AG20443 (cell line): ENCODE data around the gene TTLL11.
A peak's percentile ranks its signal among the peaks of the same experiment; 100 is the strongest.

Experiments used
- DNase-seq: peaks from one replicate; pipeline ENCODE4 v3.0.0; 2012; ENCODE audit warnings: low spot score, mixed read lengths

The TTLL11 gene

DNA sequence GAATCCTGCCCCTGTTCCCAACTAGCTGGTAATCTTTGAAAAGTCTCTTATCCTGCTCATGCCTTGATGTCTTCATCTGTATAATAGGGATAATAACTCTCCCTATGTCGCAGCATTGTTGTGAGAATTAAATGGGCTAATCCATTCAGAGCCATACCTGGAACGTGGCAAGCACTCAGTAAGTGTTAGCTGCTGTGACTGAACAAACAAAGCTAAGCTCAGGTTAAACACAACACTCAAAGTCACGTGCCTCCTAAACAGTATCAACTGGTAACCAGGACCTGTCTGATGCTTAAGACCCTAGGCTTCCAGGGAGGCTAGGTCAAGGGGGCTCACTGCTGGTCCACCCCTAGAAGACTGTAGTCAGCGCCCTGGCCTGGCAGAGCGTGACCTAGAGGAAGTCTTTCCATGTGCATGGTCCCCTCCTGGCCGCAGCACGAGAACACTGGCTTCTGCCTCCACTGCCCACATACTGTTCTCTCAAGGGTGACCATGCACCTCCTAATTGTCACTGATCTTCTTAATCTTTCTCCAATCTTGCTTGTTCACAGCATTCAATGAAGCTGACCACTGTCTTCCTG, 211.1 kb downstream of the TTLL11 start:
- DNase-seq = no peak

DNA sequence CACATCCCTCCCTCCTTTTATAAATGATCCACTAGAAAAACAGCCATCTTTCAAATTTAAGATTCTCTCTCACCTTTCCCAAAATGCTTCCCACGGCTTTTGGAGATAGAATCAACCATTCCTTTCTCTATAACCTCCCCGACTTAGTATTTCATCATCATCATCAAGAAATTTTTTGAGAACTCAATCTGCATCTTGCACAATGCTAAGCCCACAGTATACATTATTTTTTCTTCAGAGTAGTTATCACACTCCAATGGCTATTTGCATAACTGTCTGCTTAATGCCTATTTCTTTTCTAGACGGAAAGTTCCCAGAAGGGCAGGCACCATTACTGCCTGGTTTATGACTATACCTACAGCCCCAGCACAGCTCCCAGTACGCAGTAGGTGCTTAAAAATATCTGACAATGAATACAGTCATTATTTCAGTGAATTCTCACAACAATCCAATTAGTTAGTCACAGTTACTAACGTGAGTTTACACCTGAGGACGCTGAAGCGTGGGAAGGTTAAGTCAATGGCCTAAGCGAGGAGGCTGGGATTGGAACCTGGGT, 212.7 kb downstream of the TTLL11 start:
- no peak for DNase-seq

DNA sequence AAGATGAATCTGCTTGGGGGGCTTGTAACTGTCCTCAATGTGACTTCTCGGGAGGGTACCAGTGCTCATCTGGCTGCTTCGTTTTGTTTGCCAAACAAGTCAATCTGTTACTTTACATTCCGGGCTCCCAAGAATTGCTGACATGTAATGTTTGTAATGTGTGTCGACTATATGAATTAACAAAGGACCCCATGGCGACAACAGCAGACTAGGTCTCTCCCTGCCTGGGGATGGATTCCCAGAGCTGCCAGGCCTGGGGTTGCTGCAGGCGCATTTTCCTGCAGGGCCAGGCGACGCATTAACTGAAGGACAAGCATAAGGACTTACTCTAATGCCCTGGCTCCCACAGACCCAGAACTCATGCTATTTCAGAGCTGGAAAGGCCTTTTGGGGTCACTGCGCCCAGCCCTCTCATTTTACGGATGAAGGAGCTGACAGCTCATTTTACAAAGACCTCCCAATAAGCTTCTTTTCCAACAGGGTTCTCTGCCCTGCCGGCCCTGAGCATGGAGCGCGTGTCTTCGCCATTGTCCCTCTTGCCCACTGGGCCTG, 214.8 kb downstream of the TTLL11 start:
- DNase-seq = no peak

DNA sequence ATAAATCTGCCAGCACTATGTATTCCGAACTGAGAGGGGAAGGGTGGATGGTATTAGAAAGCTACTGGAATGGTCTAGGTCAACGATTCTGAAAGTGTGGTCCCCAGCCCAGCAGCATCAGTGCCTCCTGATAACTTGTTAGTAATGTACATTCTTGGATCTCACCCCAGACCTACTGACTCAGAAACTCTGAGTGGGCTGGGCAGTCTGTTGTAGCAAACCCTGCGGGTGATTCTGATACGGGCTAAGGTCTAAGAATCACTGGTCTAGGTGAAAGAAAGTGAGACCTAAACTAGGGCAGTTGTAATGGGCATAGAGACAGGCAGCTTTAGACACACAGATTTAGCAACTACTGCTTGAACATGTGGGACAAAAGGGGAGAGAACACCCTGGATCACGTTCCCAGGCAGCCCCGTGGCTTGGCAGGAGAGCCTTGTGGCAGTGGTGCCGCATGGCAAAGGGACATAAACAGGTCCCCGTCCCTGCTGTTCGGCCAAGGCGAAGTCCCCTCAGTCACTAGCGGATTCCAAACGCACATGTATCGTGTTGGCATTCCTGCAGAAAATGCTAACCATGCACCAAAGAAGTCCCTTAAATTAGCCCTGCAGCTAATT, 216.3 kb downstream of the TTLL11 start:
- DNase-seq = peak; percentile 84

DNA sequence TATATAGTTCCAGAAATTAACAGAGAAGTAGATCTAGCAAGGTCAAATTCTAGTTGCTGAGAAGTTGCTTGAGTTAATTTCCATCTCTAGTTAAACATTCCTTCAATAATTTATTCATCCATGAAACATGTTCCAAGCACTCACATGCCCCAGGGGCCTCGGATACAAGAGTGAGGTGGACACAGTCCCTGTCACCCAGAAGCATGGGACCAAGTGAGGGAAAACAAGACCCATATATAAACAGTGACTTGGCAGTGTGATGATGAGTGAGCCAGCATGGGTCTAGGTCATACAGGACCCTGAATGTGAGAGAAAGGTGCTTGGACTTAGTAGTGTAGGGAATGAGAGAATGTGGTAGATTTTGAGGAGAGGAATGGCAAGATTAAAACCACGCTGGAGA, 216.9 kb downstream of the TTLL11 start:
- no peak for DNase-seq

DNA sequence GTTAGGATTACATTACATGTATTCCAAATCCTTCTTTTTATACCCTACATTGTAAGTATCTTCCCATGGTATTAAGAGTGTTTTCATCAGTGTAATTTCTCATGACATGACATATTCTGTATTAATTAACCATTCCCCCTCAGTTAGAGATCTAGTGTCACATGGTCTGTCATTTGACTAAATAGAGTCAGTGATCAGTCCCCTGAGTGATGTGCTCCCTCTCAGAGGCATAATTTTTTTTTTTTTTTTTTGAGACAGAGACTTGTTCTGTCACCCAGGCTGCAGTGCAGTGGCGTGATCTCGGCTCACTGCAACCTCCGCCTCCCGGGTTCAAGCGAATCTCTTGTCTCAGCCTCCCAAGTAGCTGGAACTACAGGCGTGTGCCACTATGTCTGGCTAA, 218.6 kb downstream of the TTLL11 start:
- no peak for DNase-seq

DNA sequence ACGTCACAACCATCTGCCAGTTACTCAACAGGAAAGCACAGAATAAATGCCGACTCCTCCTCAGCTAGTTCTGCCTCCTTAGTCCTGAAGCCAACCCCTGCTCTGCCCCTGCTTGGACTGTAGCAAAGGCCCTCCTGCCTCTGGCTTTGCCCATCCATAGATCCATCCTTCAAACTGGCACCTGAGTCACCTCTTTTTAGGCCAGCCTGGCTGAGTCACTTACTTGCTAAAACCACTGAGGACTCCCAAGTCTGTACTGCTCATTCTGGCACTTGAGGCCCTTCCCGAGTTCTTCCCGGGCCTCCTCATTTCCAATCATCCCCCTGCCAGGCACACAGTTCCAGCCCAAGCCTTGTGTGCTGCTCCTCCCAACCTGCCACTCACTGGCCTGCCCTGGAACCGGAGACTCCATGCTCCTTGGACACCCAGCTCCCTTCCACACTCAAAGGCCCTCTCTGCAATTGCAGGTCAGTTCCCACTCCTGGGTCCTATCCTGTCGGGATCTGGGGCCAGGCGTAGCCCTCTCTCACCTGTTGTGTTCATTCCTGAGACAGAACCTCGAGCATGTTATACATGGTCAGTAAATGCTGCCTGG, 221.6 kb downstream of the TTLL11 start:
- peak; percentile 39 for DNase-seq

DNA sequence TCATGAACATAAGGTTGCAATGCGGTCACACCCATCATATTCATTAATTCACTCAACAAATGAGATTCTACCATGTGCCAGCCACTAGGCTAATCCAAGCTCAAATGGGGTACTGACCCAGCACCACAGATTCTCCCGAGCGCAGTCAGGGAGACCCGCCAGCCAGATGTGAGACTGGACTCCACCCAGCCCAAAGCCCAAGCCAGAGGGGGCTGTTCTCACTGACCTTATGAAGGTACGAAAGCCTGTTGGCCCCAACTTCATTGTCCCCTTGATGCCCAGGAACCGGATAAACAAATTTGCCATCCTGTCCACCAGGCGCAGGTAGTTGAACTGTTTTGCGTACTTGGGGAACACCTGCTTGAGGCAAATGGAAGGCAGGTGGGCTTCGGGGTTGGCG, 222.8 kb downstream of the TTLL11 start:
- DNase-seq = no peak

DNA sequence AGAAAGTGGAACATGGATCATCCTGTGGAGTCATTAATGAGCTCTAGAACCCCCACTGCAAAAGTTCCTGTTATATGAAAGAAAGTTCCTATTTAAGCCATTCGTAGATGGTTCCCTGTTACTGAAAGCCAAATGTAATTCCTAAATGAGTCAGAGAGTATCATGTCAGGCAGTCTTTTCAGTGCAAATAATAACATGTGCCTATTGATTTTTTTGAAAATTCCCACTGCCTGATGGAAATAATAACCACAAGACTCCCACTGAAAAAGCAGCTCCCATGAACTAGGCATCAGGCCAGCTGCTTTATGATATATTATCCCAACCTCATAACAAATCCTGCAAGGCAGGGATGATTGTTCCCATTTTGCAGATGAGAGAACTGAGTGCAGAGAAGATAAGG, 224.5 kb downstream of the TTLL11 start:
- no peak for DNase-seq

DNA sequence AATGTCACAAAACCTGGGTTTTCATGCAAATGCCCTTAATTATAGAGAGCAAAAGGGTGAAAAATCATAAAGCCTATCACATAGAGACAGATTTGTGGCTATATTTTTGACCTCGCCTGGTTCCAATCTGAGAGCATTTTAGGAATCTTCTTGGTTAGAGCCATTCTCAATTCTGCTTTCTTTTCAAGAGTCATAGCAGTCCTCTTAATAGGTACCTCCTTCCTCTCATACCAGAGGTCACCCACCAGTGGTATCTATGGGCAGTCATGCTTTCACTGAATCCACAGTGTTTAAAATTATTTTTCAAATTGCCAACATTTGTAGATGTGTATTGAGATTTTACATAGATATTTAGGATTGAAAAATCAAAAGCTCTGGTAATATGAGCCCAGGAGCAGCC, 226.2 kb downstream of the TTLL11 start:
- DNase-seq = no peak

DNA sequence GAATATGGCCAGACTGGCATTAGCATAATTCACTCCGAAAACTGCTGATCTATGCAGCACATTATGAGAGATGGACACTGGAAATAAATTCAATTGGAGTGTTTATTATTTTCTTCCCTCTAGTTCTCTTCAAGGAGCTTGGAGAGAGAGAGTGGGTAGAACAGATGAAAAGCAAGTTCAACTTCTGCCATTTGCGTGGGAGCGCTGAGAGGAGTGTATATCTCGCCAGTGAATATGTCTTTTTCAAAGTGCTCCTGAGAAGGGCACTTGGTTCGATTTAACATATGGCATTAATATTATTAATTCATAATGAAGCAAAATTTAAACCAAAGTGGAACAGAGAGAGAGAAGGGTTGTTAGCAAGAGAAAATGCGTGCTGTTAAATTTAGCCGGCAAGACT, 227.2 kb downstream of the TTLL11 start:
- no peak for DNase-seq

DNA sequence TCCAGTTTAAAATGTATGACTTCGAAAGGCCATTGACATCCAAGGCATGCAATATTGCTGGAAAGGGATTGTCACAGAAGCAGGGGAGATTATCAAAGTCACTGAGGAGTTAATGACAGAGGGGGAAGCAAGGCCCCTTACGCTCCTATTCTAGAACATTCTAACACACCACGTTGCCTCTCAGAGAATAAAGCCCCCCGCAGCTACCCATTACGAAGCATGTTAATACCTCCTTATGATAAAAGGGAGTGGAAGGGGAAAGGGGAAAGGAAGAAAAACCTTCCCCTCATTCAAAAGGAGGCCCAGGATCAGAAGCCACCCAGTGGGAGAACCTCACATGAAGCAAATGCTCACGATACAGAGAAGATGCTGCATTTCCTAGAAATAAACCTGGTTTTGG, 228.0 kb downstream of the TTLL11 start:
- DNase-seq = no peak

DNA sequence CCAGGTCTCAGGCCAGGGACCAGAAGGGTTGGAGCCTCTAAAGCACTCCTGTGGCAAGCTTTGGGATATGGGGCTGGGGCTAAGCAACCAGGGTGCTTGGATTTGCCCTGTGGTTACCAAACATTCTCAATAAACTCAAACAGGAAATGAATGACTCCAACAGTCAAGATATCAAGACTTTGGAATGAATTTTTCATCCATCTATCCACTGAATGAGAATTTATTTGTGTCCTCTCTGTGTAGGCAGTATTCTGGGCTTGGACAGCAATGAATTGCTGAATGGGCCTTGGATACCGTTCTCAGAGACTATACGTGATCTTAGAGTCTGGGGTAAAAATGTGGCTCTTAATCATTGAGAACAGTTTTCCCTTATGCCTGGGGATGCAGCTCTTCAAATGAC, 229.2 kb downstream of the TTLL11 start:
- DNase-seq = peak; percentile 37

DNA sequence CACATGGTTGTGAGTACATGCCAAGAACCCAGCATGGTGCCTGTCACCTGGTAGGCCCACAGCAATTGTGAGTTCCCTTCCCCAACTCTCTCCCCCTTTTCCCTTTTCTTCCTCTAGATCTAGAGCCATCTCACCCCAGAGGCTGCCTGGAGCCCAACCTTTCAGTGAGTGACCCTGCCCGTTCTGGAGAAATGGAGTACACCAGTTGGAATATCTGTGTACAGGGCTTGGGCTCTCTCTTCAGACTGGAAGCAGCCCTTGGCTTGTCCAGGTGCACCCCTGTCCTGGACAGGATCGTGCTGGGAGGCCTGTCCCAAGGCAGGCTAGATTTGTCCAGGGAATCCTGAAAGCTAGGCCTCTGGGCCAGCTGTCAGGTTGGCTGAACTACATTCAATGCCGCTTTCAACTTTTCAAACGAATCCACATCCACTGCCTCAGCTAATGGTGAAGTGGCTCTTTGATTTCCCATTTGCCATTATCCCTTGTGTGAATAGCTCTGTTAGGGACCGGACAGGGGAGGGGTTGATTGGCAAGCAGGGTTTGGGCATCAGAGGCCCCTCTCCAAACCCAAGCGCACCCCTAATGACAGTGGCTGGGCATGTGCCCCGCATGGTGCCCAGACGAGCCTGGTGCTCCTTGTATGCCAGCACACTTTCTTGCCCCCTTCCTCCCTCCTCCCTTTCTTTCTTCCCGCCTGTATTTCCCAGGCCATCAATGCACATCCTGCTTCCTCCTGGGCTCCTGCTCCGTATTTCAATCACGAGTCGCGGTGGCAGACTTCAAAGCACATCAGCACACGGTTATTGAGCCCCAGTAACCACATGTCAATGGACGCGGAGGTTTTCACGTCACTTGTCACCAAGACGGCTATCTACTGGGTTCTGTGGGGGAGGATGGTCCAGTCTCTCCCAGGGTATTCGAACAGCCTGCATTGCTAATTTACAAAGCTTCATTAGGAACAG, 230.5 kb downstream of the TTLL11 start:
- no peak for DNase-seq

DNA sequence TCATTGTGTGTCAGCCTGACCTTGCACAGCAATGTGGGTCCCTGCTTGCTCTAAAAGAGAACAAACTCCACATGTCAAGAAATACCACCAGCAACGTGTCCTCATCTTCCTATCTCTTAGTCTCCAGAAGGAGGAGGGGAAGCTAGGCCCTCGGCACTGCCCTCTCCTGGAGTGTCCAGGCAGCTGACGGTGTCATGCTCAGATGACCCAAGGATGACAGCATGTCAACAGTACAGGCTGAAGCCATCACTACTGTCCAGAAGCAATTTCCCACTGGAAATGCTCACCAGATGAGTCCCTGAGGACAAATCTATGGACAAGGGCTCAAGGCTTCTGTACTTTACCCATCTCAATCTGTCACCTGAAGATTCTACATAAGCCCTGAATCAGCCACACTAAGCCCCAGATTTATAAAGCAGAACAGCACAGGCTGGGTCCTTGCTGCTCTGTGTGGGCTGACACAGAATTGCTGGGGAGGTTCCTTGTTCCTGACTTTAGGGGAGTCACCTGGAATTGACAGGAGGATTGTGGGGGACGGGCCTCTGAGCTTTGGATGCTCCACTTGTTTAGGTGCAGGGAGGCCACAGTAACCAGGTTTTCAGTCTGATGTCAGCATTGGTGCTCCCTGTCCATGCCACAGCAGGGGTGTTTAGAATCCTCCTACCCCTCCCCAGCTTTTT, 231.5 kb downstream of the TTLL11 start:
- peak; percentile 43 for DNase-seq

DNA sequence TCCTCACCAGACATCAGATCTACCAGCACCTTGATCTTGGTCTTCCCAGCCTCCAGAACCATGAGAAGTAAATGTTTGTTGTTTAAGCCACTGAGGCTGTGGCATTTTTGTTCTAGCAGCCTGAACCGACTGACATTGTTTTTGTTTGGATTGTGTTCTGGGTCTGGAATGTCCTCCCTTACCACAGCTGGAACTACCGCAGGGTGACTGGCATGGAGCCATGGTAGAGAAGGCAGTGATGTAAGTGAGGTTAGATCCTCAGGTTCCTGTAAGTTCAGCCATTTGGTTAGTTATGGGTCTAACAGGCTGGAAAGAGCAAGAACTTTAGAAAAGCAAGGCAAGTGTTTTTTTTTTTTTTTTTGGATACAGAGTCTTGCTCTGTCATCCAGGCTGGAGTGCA, 232.4 kb downstream of the TTLL11 start:
- DNase-seq = peak; percentile 79

DNA sequence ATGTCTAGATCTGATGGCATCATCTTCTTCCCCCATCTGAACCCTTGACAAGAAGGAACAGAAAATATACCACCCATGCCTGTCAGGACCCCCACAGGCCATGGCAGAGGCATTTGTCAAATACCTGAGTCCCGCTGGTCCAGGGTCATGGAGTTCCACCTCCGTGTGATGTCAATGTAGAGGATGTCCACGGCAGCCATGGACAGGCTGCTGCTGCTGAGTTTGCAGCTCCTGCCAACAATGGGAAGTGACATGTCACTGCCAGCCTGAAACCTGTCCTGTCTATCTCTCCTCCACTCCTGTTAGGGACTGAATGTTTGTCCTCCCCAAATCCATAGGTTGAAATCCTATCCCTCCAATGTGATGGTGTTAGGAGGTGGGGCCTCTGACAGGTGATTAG, 232.9 kb downstream of the TTLL11 start:
- no peak for DNase-seq

DNA sequence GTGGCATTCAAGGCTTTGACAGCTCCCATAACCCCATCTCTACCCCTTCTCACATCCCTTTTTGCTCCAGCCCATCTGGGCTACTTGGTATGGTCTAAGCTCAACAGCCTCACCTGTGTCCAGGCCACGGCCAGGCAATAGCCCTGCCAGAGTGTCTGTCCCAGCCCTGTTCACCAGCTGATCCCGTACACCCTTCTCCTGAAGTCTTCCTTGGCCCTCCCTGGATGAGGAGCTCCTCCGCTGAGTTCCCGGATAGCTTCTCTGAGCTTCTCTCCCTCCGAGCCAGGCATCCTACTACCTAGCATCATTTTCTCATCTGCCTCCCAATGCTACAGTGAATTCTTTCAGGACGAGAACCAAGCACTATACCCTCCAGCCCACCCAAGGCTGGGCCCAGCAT, 233.5 kb downstream of the TTLL11 start:
- DNase-seq = no peak

DNA sequence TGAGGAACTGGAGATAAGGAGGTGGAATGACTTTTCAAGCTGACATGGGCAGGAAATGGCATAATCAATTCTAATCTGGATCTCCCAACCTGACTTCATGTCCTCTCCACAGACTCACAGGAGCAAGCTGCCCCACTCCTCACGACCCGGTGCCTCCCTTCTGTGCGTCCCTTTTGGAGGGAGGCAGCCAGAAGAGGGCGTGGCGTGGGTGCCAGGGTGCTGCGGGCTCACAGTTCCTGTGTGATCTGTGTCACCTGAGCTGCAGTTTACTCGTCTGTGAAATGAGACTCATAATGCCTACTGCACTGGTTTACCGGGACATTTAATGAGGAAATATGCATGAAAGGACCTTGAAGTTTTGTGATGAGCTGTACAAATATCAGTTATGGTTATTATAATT, 234.3 kb downstream of the TTLL11 start:
- DNase-seq = no peak

DNA sequence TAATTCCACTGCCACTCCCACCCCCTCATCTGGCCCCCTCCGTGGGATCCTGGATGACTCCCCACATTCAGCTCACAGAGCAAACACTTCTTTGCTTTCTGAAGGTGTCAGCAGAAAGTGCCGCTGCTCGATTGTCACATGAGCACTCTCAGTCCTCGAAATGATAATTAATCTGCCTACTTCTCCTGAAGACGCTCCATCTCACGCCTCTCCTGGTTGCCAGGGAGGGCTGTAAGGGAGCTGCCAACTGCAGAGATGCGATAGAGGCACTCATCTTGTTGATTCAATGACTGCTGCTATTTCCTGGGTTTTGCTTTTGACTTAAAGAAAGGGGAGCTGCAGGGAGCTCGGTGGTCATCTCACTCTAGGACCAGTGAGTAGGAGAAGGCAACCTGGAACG, 235.2 kb downstream of the TTLL11 start:
- no peak for DNase-seq

DNA sequence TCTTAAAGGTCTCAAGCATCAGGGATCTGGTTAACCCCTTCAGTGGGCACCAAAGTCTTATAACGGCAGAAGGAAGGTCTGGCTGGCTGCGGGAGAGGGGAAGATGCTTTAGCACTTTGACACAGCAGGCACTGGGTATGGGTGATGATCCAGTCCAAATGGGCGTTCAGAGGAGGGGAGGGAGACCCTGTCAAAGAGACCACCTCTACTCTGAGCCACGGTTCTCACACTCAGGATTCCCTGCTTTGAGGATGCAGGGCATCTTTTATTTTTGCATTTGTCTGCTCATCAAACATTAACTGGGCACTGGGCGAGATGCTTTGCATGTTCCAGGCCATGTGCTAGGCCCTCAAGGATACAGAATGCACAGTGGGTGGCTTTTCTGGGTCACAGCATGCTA, 237.6 kb downstream of the TTLL11 start:
- DNase-seq = no peak
